HG03066 (cell line): ENCODE measurements around the gene LDB2.
"Not testable (repeated sequence)": the region's sequence is repeated elsewhere in the genome, so short reads cannot be mapped to it uniquely, and the experiment has no call there.

Source experiments
- ATAC-seq: cut with Tn5 transposase; IDR thresholded peaks from one replicate; pipeline ENCODE4 v1.9.1; 2021; ENCODE audit warnings: low read depth; ENCODE audit not compliant: unreplicated experiment

The LDB2 gene

DNA sequence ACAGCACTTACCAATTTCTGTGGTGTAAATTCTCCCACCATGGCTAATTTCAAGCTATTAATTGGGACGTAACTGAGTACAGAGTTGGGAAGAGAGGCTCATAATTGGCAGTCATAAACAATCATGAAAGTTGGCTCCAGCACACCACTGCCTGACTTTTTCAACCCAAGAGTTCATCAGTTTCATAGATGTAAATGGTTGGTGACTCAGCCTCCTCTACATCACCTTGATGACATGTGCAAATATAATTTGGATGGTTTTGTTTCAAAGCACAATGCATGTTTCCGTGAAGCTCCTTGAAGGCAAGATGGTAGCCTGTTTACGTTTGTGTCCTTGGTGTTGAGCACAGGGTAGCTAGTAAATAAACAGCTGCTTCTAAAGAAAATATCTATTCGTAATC lies 235.1 kb downstream of the LDB2 start:
- ATAC-seq, result no peak

DNA sequence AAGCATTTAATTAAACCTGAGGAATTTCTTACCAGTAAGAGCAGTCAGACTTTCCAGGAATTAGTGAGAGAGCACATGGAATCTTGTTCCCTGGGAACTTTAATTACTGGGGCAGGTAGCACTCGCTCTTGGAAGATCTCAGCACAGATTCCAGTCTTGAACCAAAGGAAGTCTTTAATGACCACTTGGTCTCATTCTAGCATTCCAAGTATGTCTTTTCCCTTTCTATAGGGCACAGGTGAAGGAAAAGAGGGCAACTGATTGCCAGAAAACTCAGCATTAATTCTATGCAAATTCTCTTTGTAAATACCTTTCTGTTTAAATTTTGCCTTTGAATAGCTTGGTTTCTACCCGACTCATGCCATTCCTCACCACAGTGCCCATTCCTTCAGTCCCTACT lies 236.6 kb downstream of the LDB2 start:
- no peak for ATAC-seq

DNA sequence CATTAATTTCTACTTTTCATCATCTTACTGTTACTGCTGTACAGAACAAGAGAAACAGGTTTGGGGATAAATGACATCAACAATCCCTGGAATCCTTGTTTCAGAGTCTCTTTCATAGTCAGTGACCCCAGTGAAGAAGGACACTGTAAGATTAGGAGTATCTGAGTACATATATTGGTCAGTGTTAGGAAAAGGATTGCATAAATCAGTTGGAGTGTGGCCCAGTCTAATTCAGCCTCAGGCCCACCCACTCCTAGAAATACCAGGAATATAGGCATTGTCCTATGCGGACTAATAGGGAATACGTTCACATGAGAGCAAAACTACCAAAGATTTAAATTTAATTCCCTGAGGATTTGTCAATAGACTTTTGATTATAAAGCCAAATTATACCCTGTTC lies 237.8 kb downstream of the LDB2 start:
- ATAC-seq, result no peak

DNA sequence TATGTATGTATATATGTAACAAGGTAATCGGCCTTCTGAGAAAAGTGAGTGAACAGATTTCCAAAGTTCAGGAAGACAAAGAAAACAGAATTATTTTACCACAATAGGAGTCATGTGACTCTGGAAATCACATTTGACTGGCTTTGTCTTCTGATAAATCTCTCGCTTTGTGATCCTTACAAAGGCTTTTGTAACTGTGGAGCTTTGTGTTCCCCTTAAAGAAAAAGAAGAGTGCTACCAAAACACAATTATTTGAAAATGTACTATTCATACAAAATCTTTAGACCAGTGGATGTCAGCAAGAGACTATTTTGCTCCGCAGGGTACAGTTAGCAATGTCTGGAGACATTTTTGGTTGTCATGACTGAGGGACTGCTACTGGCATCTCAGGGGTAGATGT lies 238.8 kb downstream of the LDB2 start:
- ATAC-seq, result no peak

DNA sequence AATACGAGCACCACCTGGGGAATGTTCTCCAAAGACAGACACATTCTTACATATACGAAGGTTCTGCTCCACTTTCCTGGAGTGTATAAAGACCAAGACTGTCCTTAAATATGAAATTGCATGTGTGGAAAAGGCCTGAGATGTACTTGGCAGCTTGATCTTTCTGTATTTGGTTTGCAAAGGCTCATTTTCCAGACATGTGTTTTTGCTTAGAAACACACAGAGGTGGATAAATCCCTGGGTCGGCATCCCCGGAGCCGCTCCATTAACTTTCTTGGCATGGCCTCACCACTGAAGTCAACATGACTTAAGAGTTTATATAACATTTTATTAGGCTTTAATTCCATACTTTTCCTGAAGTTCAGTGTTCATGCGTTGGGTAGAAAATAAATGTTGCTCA lies 239.4 kb downstream of the LDB2 start:
- no peak for ATAC-seq

DNA sequence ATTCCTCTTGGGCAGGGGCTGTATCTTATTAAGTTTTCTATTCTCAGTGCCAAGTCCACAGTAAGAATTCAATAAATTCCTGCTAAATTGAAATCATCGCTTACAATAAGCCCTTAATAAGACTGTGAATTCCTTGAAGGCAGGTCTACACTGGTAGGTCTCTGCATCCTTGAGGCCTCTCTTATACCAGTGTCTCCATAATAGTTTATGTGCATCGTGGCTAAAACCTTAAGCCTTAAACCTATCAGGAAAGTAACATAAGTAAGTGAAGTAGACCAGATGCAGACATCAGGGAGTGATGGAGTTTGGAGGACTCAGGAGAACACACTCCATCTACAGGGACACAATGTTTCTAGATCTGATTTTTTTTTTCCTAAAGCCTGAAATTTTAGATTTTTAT lies 240.3 kb downstream of the LDB2 start:
- no peak for ATAC-seq

DNA sequence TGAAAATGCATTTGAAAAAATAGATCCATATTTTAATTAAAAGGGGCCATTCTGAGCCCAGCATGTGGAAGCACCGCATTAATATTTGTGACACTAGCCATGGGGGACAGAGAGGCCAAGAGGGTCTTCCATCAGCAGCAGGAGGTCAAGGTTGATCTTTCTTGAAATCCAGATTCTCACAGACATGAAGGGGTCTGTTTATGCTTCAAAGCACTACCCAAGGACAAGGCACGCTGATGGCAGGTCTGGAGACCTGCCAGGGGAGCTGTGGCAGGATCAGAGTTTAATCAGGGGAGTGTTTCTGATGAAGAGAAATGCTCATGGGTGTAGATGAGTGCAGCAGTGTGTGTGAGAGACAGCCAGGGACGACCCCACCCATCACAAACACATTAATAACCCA lies 243.3 kb downstream of the LDB2 start:
- no peak for ATAC-seq

DNA sequence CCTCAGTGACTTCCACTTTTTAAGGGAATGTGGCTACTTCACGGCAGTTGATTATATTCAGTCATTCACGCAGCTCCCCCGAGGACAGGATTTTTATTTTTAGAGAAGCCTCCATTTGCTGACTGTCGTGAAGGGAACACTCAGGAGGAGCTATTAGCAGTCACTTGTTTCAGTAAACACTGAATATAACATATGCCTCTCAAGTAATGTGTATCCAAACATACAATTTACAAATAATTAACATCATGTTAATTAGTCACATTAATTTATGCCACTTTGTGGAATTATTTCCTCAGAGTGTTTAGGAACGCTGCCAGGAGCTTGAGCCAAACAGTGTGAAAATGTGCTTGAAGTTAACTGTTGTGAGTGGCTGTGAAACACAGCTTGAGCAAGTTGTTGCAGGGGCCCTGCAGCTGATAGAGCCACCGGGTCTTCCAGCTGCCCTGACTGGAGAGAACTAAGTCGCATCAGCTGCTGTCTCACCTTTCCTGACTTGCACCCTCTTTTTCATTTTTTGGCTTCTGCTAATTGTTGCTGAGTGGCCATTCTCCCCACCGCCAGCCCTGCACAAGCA lies 245.6 kb downstream of the LDB2 start:
- ATAC-seq, result no peak

DNA sequence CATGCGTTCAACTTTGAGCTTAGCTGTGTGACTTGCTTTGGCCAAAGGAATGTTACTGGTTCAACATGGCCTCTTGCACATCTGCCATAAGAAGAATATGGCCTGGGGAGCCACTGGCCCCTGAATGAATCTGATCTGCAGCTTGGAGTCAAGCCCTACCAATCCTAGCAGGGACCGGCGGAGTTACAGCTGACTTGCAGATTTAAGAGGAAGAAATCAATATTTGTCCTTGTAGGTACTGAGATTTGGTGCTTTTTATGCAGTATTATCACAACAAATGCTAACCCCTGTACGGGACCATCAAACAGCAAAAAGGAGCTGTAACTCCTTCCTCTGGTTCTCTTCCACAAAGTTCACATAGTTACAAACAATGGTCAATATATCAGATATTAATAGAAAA lies 252.0 kb downstream of the LDB2 start:
- ATAC-seq, result no peak

DNA sequence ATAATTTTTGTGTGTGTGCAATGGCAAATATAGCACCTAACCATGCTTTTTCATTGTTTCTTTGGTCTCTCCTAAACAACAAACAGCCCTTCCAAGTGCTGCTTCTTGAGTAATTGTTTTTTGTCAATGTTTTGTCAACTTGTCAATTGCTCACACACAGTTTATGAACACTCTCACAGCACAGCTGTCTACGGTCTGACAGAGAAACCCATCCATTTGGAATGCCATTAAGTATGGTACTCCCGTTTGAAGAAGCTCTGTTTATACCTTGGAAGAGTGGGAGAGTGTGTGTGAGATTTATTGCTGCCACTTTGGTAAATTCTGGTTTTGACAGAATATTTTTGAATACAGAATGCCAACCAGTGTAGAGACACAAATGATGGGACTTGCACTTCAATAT lies 254.6 kb downstream of the LDB2 start:
- ATAC-seq, result no peak

DNA sequence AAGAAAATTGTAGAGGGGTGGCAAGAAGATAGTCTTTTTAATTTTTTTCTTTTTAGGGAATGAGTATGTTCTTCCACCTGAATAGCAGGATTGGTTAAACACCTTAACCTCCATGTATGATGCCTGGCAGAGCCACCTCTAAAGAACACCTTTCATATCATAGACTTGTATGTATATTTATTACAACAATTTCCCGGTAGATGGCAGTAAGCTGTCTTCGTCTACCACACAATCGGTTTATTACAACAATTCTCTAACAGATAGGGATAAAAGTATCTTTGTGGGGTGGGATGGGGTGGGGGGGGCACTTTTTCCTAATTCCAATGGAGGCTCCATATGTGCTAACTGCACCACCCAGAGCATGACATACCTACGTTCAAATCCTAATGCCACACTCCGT lies 255.5 kb downstream of the LDB2 start:
- no peak for ATAC-seq

DNA sequence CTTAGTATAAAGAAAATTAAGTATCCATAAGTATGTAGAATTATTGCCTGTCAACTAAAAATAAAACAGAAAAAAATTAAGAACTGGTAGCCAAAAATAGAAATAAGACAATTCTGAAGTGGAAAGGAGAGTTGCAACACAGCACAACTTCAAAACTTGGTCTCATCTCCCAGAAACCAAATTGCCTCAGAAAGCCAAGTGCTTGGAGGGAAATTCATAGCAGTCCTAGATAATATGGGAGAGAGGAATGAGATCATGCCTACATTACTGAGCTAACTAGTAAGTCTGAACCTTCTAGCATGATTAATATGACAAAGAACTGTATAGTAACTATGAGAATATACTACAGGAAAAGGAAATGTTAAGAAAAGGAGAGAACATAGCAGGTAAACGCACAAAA lies 256.5 kb downstream of the LDB2 start:
- no peak for ATAC-seq

DNA sequence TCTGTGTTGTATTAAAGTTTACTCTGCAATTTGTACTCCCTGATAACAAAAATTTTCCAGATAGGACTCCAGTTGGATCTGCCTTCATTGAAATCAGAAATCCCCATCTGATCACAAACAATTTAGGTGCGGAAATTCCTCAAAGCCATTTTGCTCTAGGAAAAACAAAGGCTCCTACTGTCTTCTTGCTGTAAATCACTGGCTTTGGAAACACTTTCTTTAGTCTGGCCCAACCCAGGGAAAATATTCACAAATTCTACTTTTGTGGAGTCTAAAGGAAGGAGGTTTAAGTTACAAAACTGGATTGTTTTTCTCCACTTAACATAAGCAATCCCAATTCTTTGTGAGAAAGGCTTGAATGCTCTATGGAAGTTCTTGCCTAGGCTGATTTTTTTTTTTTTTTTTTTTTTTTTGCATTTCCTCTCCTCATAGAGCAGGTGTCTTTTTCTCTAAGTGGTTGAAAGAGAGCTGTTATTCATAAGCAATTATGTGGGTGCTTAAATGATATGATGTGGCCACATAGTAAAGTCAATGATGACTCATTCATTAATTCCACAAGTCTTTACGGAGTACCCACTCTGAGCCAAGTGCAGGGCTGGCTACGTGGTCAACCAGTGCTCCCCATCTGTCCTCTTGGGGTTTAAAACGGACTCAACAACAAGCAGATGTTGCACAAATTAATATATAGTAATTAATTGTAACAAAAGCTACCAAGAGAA lies 261.4 kb downstream of the LDB2 start:
- no peak for ATAC-seq

DNA sequence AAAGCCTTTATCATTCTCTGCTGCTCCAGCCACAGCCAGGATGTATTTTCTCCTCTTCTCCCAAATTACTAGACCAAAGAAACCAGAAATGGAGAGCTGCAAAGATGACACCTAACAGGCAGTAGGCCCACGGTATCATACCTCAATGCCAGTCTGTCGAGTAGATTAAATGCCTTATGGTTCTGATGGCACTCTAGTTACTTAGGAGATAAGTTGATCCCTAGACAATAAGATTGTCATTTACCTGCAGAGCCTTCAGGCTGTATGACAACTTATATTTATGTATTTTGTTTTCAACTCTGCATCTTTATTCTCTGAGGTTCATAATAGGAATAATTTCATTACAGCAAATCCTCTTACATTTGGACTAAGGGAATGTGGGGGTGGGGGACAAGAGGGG lies 262.1 kb downstream of the LDB2 start:
- no peak for ATAC-seq

DNA sequence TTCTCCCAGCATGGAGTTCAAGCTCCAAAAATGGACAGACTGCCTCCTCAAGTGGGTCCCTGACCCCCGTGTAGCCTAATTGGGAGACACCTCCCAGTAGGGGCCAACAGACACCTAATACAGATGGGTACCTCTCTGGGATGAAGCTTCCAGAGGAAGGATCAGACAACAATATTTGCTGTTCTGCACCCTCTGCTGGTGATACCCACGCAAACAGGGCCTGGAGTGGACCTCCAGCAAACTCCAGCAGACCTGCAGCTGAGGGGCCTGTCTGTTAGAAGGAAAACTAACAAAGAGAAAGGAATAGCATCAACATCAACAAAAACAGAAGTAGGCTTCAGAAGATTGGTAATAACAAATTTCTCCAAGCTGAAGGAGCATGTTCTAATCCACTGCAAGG lies 269.2 kb downstream of the LDB2 start:
- not testable (repeated sequence) for ATAC-seq

DNA sequence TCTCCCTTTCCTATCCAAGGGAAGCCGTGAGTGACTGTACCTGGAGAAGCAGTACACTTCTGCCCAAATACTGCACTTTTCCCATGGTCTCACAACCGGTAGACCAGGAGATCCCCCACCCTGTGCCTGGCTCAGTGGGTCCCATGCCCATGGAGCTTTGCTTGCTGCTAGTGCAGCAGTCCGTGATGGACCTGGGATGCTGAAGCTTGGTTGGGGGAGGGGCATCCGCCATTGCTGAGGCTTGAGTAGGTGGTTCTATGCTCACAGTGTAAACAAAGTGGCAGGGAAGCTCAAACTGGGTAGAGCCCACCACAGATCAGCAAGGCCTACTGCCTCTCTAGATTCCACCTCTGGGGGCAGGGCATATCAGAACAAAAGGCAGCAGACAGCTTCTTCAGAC lies 269.6 kb downstream of the LDB2 start:
- ATAC-seq, result not testable (repeated sequence)

DNA sequence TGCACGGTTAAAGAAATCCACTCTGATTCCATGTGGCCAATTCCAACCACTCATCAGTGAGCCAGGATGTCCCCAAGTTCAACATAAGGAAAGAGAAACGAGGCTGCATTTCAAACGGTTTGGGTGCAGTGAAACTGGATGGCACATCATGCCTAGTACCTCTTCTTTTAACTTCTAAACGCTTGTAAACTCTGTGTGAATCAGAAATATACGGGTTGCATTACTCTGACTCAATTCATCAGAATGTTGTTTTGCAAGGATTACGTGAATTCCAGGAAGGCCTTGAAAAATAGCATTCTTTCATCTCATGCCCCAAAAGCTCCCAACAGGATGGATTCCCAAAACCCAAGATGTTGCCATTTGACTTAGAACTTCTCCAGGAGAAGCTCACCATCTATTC lies 270.4 kb downstream of the LDB2 start:
- no peak for ATAC-seq

DNA sequence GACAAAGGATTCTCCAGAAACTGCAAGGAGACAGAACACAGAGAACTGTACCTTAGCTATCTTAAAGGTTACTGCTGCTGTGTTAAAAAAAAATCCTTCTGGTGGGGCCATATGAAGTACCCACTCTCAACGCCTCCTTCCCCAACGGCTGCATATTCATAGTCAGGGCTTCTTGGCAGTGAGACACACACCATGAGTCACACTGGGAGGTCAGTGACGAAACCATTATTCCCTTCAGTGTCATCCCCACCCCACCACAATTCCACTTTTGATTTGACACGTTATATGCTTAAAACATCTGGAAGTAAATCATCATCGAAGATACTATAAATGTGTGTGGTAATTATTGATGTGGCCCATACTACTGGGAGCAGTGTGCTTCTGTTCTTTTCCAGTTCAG lies 271.5 kb downstream of the LDB2 start:
- no peak for ATAC-seq

DNA sequence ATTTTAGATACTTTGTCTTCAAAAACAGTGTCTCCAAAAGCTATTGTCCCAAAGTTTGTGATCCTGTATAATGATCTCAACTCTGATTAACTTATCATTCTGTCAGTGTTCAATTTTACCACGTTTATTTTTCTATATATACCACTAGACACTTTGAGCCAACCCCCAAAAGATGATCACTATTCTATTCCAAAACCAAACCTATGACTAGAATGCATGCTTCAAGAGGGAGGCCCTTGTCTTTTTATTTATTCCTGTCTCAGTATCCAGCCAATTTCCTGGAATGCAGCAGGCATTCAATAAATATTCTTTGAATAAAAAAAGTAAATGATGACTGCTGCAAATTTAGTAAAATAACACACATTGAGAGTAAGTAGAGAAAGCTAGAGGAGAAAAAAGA lies 275.6 kb downstream of the LDB2 start:
- no peak for ATAC-seq

DNA sequence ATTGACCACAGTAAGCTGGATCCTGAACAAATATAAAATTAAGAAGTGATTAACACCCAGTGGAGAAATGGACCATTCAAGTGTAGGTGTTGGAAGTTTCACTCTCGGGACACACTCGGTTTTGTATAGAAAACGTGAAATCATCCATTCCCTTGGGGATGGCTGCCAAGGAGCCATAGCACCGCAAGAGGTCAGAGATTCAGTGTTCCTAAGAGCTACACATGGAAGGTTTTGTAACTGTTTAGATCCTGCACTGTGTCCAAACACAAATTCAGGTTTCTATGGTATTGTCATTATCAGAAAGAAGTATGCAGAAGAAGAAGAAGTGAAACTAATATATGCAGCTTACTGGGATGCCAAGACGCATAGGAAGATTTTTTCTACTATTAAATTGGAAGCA lies 281.0 kb downstream of the LDB2 start:
- ATAC-seq, result no peak

DNA sequence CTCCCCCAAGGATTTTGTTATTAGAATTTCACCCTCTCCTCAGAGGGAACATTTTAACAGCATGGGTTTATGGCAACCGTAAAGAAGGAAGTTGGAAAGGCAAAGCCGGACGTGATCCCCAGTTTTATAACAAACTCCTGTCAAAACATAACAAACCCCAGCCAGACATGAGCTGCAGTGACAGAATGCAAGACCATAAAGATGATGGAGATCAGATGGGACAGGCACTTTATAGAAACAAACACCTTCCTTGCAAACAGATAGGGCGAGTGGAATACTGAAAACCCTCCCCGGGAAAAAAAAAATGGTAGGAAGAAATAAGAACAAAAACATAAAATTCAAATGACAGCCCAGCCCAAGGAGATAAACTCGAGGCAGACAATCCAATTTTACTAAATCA lies 281.4 kb downstream of the LDB2 start:
- ATAC-seq, result no peak

DNA sequence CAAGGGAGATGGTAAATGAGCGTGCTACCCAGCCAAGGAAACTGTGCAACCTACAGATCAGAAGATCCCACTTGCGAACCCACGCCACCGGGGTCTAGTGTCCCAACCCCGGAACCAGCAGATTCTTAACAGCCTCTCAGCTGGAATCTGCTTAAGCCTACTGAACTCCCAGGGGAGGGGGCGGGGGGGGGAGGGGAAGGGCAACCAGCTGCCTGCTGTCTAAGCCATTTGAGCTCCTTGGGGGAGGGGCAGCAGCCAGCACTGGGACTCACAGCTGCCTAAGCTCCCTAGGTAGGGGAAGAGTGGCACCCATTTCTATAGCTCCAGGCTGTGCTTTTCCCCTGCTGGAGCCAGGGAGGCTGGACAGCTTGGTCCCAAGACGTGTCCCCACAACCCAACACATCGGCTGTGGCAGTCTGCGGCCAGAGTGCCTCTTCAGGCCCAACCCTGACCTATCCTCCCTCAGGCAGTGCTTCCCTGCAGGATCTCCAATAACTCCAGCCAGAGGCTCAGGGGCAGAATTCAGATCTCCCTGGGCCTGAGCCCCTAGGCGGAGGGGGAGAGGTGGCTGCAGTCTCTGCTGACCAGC lies 289.2 kb downstream of the LDB2 start:
- no peak for ATAC-seq
